Parietal lobe (tissue), 1 donor: ENCODE results near the gene LMBRD1. TPM values are rescaled to one million over a fixed set of nuclear protein-coding genes. Genes with fewer than 3 reads are reported as not detected.

ENCODE experiments used
- total RNA-seq: library from RNA; depleted of rRNA; stranded (reverse); fragments of >200 nt; gene quantifications from one replicate; pipeline ENCODE4 v1.2.3, GENCODE V29; 2014

Gene LMBRD1
- total RNA-seq, result 74.5 TPM

DNA sequence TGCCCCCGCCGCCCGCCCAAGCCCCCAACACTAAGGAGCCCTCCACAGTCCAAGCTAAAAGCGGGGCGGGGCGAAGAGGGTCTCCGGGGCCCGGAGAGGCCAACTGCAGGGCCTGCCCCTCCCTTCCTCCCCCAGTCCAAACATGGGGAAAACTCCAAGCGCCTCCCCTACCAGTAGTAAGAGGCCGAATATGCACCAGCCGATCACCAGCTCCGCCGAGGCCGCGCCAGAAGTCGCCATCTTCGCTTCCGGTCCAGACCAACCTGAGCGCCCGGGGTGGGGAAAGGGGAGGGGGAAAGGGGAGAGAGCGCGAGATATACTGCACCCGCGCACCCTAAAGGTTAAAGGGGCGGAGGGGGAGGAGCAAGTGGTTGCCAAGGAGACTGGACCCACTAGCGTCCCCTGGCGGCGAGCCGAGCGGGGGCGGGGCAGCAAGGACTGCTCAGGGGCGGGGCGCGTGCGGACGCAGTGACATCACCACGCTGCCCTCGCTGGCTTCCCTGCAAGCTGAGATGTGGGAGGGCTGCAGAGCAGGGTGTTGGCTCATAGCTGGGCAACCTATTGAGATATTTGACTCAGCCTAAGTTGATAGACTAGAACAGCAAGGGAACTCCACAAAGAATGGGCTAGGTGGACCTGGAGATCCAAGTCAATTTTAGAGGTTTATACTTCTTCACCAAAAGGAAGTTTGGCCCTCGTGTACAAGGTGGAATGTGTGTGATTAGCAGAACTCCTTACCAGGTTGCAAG lies at the start of gene LMBRD1:
LMBRD1 (minus strand) TSS at position 369 of the 749 bp plus-strand sequence; CDS start at position 240, 129 bp downstream.

Other genes with a start within 250 kb of the LMBRD1 start
- gene COL19A1, start 69.5 kb upstream of the LMBRD1 start, total RNA-seq, result 4.7 TPM